HG02798 (cell line): ENCODE measurements around the gene KCNQ1.

Experiments
- ATAC-seq: cut with Tn5 transposase; IDR thresholded peaks from one replicate; pipeline ENCODE4 v1.9.1; 2021; ENCODE audit warnings: mild to moderate bottlenecking; ENCODE audit not compliant: unreplicated experiment, poor library complexity

The KCNQ1 gene

GRCh38 chr11:2887515-2888195 is 442.8 kb downstream of the KCNQ1 start:
- ATAC-seq = no peak

GRCh38 chr11:2888266-2888968 is 443.6 kb downstream of the KCNQ1 start:
- peak; percentile 28 for ATAC-seq

GRCh38 chr11:2889362-2890273 is 444.8 kb downstream of the KCNQ1 start:
- no peak for ATAC-seq

GRCh38 chr11:2890466-2891294 is 445.9 kb downstream of the KCNQ1 start:
- ATAC-seq = no peak

GRCh38 chr11:2891326-2892214 is 446.8 kb downstream of the KCNQ1 start:
- no peak for ATAC-seq

- no peak for ATAC-seq
Measured at GRCh38 chr11:2892215-2892966, 447.6 kb downstream of the KCNQ1 start.

GRCh38 chr11:2892967-2893528 is 448.2 kb downstream of the KCNQ1 start:
- no peak for ATAC-seq

- ATAC-seq = no peak
Measured at GRCh38 chr11:2893935-2894334, 449.1 kb downstream of the KCNQ1 start.

- ATAC-seq = no peak
Measured at GRCh38 chr11:2896047-2896446, 451.2 kb downstream of the KCNQ1 start.

GRCh38 chr11:2897048-2897447 is 452.2 kb downstream of the KCNQ1 start:
- no peak for ATAC-seq

GRCh38 chr11:2898366-2899079 is 453.7 kb downstream of the KCNQ1 start:
- ATAC-seq = no peak
